Loucy (cell line): ENCODE data around the gene FAM120B.

ENCODE experiments used
- H2AFZ ChIP-seq: fragments of 200-600 bp; sonication (generic); 2 replicates; pipeline ENCODE4 v1.6.0; 2016; ENCODE audit warnings: antibody characterized with exemption, mild to moderate bottlenecking, low read length, moderate library complexity
- H3F3A ChIP-seq: fragments of 200-600 bp; 2 replicates; pipeline ENCODE4 v1.6.0; 2016; ENCODE audit warnings: antibody characterized with exemption, low read depth, mild to moderate bottlenecking
- H3K27me3 ChIP-seq: fragments of 200-600 bp; sonication (generic); 2 replicates; pipeline ENCODE4 v1.6.1; 2014; ENCODE audit warnings: low read length, mild to moderate bottlenecking; ENCODE audit not compliant: insufficient read depth, poor library complexity, severe bottlenecking
- H3K36me3 ChIP-seq: fragments of 200-600 bp; sonication (generic); 2 replicates; pipeline ENCODE4 v1.6.1; 2016; ENCODE audit warnings: low read length; ENCODE audit not compliant: insufficient read depth
- H3K4me1 ChIP-seq: fragments of 200-600 bp; sonication (generic); 2 replicates; pipeline ENCODE4 v1.5.1; 2014; ENCODE audit warnings: low read length, mild to moderate bottlenecking; ENCODE audit not compliant: insufficient read depth, poor library complexity, severe bottlenecking
- H3K4me2 ChIP-seq: fragments of 200-600 bp; sonication (generic); 2 replicates; pipeline ENCODE4 v1.6.0; 2014; ENCODE audit warnings: antibody characterized with exemption, low read length, low read depth, mild to moderate bottlenecking; ENCODE audit not compliant: poor library complexity, severe bottlenecking
- H3K4me3 ChIP-seq: fragments of 200-600 bp; sonication (generic); 2 replicates; pipeline ENCODE4 v1.5.1; 2014; ENCODE audit warnings: low read length, mild to moderate bottlenecking, mixed read lengths; ENCODE audit not compliant: poor library complexity, severe bottlenecking
- H3K79me2 ChIP-seq: fragments of 200-600 bp; sonication (generic); 2 replicates; pipeline ENCODE4 v1.6.1; 2014; ENCODE audit warnings: low read length; ENCODE audit not compliant: insufficient read depth
- H3K9ac ChIP-seq: fragments of 200-600 bp; sonication (generic); 2 replicates; pipeline ENCODE4 v1.6.0; 2014; ENCODE audit warnings: mild to moderate bottlenecking, low read depth, low read length, moderate library complexity; ENCODE audit not compliant: poor library complexity, severe bottlenecking
- H3K9me2 ChIP-seq: fragments of 200-600 bp; sonication (generic); replicated peaks from 2 replicates; pipeline ENCODE4 v1.6.1; 2016; ENCODE audit warnings: low read depth, low read length, mixed read lengths
- H3K9me3 ChIP-seq: fragments of 200-600 bp; sonication (generic); 2 replicates; pipeline ENCODE4 v1.6.1; 2014; ENCODE audit warnings: mild to moderate bottlenecking, antibody characterized with exemption, low read length, low read depth; ENCODE audit not compliant: insufficient read depth
- H4K20me1 ChIP-seq: fragments of 200-600 bp; sonication (generic); 2 replicates; pipeline ENCODE4 v1.6.0; 2014; ENCODE audit warnings: antibody characterized with exemption, low read length, mild to moderate bottlenecking; ENCODE audit not compliant: insufficient read depth, poor library complexity, severe bottlenecking
- CTCF ChIP-seq: fragments of 200-600 bp; sonication (generic); conservative IDR thresholded peaks from 2 replicates; pipeline ENCODE4 v1.5.1; 2014; ENCODE audit warnings: mild to moderate bottlenecking, antibody characterized with exemption, low read length
- EZH2phosphoT487 ChIP-seq: fragments of 200-600 bp; IDR thresholded peaks from 2 replicates; pipeline ENCODE4 v1.6.1; 2018; ENCODE audit warnings: antibody characterized with exemption, mild to moderate bottlenecking, moderate library complexity, borderline replicate concordance

FAM120B gene

GRCh38 chr6:170316071-170316470 is 9.5 kb downstream of the FAM120B start:
- Histone ChIP-seq H3K9me3 (no peaks in the 10 kb centered on the region), H3K9me2 (no peaks in the 10 kb centered on the region), H3K27me3 (no peaks in the 10 kb centered on the region), H3K4me1 (peaks cover 51% of the 10 kb centered on the region), H3F3A (no peaks in the 10 kb centered on the region), H3K79me2 (peaks cover 44% of the 10 kb centered on the region), H3K4me3 (no peak overlapping the region), H3K4me2 (no peak overlapping the region), H3K9ac (no peak overlapping the region), H2AFZ (no peak overlapping the region), H3K36me3 (peaks cover 10% of the 10 kb centered on the region; the same call in 1 of the 2 replicates), H4K20me1 (peaks cover 34% of the 10 kb centered on the region)
- TF ChIP-seq CTCF (no peak), EZH2phosphoT487 (no peak)

- TF ChIP-seq EZH2phosphoT487 (no peak), CTCF (no peak)
- Histone ChIP-seq H3K4me1 (peaks cover 45% of the 10 kb centered on the region), H3K79me2 (peaks cover 35% of the 10 kb centered on the region; the same call in 1 of the 2 replicates), H3K9ac (peak overlapping the region; percentile 41), H3K27me3 (no peaks in the 10 kb centered on the region), H2AFZ (no peak overlapping the region), H3K4me2 (peak overlapping the region; percentile 49), H3K9me3 (no peaks in the 10 kb centered on the region), H3F3A (no peaks in the 10 kb centered on the region), H3K4me3 (no peak overlapping the region), H4K20me1 (peaks cover 32% of the 10 kb centered on the region), H3K36me3 (peaks cover 10% of the 10 kb centered on the region; the same call in 1 of the 2 replicates), H3K9me2 (no peaks in the 10 kb centered on the region)
Observed at GRCh38 chr6:170317076-170317475, 10.5 kb downstream of the FAM120B start.

DNA sequence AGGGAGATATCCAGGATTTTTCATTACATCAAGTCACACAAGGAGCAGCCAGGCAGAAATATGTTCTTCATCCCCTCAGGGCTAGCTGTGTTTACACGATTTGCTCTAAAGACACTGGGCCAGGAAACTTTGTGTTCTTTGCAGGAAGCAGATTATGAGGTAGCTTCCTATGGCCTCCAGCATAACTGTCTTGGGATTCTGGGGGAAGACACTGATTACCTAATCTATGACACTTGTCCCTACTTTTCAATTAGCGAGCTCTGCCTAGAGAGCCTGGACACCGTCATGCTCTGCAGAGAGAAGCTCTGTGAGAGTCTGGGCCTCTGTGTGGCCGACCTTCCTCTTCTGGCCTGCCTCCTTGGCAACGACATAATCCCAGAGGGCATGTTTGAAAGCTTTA is 11.2 kb downstream of the FAM120B start:
- Histone ChIP-seq H3K27me3 (no peaks in the 10 kb centered on the region), H2AFZ (no peak overlapping the region), H3K9me2 (no peaks in the 10 kb centered on the region), H3K79me2 (peaks cover 30% of the 10 kb centered on the region; the same call in 1 of the 2 replicates), H3K4me3 (peak overlapping the region; percentile 30), H3K36me3 (peaks cover 10% of the 10 kb centered on the region; the same call in 1 of the 2 replicates), H3F3A (no peaks in the 10 kb centered on the region), H3K9ac (peak overlapping the region; percentile 41), H3K9me3 (no peaks in the 10 kb centered on the region), H3K4me2 (peak overlapping the region; percentile 49), H4K20me1 (peaks cover 28% of the 10 kb centered on the region), H3K4me1 (peaks cover 40% of the 10 kb centered on the region)
- no peak for TF ChIP-seq CTCF
- TF ChIP-seq EZH2phosphoT487: no peak
